Pulmonary artery endothelial cell (primary cell): Measurements from ENCODE around the gene TMEM132C. TPM values are rescaled to one million over a fixed set of nuclear protein-coding genes. Genes with fewer than 3 reads are reported as not detected.
"Not testable (repeated sequence)": the region's sequence is repeated elsewhere in the genome, so short reads cannot be mapped to it uniquely, and the experiment has no call there.

Source experiments
- DNase-seq: peaks from one replicate; pipeline ENCODE4 v3.0.0-alpha.2; 2011; ENCODE audit warnings: low read depth, low spot score
- total RNA-seq: library from RNA; depleted of rRNA; stranded (reverse); fragments of >200 nt; gene quantifications from 2 replicates; pipeline ENCODE4 v1.2.3, GENCODE V29; 2014

Gene TMEM132C
- total RNA-seq, 1 donor from 2014 or later = 0.26 TPM

DNA sequence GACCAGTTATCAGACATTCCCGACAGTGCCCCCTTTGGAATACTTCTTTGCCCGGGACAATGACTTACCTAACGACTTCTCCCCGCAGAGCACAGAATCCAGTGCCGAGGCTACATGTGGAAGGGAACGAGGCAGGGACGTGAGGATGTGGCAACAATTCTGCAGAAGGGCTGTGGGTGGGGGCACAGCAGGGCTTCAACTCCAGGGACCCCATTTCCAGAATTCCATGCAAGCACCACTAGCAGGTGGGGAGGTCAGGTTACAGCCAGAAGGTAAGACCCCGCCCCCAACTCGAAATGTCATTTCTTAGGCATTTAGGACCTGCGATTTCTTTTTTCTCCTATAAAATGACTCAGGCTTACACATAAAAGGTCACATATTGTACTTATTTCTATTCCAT, 207.9 kb downstream of the TMEM132C start:
- no peak for DNase-seq

DNA sequence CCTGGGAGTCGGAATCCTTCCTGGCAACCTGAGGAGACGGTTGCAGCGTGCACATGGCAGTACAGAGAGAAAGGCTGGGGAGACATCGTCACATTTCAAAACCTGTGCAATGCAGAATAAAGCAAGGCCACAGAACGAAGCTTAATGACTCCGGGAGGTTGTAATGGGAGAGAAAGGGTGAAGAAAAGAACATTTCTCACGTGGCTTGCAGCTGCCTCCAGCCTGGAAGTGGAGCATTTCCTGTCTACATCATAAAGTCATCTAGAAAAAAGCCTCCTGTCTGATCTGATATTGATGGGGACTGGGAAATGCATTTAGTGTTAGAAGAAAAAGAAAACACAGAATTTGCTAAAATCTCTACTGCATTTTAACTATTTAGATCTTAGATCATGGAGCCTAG, 209.3 kb downstream of the TMEM132C start:
- DNase-seq = no peak

DNA sequence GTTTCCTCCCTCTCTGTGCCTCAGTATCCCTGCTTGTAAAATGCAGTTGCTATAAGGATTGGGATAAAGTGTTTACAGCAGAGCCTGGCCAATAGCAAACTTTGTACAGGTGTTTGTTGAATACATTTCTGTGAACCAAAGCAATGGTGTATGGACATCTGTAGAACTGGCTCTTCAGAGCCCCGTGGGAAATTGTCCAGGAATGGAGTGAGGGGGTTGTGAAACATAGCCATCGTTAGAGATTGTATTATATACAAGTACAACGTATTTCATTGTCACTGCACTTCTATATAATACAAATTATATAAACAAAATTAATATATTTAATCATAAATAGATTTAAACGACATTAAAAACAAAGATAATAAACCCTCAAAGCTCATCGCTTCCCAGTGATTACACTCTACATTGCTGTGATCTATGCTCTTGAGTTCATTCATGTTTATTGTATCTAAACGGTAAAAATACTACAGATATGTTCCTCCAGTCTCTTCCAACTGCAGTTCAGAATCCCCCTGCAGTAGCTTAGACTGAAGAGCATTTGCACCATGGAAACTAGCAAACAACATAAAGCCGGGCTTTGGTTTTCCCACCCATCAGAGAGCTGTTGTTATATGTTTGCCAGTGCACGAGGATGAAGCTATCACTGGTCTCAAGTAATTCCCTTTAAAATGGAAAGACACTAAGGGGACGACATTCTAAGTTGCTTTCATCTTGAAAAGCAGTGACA, 216.7 kb downstream of the TMEM132C start:
- no peak for DNase-seq

DNA sequence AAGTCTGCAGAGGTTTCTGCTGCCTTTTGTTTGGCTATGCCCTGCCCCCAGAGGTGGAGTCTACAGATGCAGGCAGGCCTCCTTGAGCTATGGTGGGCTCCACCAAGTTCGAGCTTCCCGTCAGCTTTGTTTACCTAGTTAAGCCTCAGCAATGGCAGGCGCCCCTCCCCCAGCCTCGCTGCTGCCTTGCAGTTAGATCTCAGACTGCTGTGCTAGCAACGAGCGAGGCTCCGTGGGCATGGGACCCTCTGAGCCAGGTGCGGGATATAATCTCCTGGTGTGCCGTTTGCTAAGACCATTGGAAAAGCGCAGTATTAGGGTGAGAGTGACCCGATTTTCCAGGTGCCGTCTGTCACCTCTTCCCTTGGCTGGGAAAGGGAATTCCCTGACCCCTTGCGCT, 230.4 kb downstream of the TMEM132C start:
- DNase-seq = not testable (repeated sequence)

DNA sequence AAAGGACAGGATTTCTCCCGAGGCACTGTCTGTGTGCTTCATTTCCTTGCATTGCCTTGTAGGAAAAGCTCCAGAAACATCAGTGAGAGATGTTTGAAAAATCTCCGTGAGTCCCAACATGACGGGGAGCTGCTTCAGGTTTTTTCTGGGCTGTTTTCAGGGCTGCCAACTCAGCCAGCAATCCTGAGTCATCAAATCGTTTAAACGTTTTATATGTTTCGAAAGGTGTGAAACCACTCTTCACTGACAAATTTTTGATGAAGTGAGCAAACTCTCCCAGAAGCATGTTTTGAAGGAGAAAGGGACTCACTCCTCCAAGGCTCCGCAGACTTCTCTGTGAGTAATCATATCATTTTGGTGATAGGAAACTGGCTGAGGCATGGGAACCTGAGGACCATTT, 240.5 kb downstream of the TMEM132C start:
- no peak for DNase-seq

DNA sequence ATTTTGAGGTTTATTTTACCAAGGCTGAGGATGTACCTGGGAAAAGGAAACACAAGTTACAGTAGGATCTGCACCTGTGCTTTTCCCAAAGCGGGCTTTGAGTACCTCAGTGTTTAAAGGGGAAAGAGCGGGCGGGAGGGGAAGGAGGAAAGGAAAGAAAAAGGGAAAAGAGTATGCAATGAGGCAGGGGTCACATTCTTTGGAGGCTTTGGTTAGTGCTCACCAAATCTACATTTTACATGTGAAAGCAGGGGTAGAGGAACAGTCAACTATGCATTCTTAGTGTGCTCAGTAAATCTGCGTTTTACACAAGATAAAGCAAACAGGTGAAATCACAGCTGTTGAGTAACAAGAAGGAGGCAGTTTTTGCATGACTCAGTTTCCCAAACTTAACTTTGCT, 242.2 kb downstream of the TMEM132C start:
- no peak for DNase-seq

DNA sequence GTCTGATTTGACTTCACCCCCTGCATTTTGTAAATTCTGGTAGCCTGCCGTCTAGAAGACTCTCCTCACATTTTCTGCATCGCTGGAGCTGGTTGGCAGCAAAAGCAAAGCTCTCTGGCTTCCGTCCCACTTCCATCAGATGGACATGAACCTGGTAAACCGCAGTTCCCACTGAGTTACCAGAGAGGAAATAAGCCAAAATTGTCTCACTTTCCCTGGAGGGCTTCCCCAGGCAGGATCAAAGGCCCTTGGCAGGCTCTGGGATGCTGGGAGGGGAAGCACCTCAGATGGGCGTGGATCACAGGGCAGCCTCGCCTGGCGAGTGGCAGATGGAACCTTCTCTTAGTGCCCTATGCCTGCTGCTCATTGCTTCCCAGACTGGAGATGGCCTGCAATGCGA, 243.5 kb downstream of the TMEM132C start:
- DNase-seq = no peak

DNA sequence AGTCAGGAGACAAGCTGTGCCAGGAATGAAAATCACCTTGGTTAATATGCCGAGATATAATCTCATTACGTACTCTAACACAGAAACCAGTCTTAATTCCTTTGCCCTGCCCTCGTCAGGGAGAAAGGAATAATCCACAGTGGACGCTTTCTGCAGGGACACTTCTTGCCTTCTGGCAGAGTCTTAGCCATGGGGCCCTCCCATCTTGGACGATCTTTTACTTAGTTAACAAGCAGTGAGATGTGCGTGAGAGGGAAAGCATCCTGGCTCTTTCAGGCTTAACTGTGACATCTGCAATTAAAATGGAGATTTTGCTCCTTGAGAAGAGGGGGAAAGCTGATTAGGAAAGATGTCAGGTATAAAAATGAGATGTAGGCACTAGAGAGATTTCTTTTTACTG, 246.4 kb downstream of the TMEM132C start:
- DNase-seq = no peak

DNA sequence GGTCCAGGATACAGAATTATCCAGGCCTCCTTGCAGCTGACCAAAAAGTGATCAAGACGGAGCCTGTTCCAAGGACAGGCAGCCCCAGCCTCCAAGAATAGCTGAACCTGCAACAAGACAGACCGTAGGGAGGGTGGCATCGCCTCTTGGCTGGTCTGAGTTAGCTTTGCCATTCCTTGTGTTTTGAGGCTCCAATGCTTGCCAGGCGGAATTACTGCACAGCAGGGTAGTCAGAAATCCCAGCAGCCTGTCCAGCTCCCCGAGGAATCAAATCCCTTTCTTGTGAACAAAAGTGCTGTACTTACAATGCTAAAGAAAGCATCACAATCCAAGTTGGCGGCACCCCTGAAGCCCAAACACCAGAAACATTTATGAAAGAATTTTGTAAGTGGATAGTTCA, 246.9 kb downstream of the TMEM132C start:
- DNase-seq = no peak

DNA sequence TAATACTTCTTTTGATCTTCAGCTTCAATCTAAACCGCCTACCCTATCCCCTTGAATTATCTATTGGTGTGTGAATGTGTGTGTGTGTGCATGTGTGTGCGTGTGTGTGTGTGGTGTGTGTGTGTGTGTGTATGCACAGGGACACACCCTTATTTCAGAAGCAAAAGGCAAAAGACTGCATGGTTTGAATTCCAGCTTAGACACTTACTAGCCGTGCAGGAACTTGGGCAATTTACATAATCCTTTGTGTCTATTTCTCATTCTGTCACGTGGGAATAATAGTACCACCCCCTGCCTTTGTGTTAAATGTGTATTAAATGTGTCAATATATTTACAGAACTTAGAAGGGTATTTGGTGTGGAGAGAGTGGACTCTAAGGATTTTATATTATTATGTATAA, 251.7 kb downstream of the TMEM132C start:
- no peak for DNase-seq

DNA sequence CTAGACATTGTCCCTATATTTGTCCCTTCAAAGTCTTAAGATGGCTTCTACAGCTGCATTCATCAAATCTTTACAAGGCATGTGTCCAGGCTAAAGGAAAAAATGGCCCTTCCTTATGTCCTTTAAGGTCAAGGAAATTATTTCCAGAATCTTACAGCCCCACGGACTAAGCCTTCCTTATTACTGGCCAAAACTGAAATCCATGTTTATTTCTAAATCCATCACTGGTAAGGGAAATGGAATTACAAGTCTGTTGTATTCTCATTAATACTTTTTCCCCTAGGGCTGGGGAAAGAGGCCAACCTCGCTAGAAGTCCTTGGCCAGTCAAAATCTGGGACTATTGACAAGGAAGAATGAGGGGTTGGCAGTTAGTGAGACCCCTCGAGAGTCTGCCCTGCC, 252.5 kb downstream of the TMEM132C start:
- DNase-seq = no peak

DNA sequence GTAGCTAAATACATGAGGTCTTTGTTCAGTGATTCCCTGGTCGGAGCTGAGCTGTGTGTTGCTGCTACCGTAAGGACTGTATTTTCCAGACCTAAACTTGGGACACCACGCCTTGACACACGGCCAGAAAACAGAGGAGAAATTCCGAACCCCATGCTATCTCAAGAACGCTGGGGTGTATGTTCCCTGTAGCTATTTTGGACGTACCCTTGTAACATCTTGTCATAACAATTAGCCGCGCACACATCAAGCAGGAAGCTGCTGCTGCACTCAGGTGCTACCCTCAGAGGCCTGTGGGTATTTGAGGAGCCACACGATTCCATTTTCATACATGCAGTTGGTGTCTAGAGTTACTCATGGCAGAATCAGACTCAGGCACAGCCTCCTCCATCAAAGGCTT, 255.0 kb downstream of the TMEM132C start:
- no peak for DNase-seq

DNA sequence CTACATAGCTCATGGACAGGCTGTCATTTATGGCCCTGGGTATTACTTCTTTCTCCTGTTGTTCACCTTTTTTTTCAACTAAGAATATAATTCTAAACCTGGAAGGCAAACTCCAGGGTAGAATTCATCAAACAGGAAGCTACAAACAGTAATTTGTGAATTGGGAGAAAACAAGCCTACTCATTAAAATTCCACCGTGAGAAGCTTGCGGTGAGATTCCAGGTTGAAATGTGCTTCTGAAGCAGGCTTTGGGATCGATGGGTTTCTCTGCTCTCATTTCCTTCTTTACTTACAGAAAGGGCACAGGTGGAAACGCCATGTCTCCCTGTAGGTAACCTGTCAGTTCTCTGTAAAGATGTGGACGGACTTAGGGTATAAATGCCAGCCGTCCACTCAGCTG, 257.5 kb downstream of the TMEM132C start:
- DNase-seq = no peak

DNA sequence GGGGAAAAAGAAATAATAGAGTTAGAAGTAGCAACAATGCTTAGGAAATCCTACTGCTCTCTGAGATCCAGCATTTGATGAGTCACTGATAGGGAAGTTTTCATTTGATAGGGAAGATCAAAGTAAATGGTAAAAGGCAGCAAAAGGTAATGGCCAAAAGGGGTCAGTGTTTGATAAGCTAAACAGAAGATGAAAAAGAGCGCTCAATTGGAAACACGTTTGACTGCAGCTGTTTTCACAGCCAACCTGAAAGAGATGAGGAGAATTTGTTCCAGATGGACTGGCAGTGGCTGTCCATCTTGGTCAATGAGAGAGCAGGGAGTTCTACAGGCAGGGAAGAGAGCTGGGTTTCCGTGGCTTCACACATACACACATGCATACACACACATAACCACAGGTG, 264.2 kb downstream of the TMEM132C start:
- no peak for DNase-seq

DNA sequence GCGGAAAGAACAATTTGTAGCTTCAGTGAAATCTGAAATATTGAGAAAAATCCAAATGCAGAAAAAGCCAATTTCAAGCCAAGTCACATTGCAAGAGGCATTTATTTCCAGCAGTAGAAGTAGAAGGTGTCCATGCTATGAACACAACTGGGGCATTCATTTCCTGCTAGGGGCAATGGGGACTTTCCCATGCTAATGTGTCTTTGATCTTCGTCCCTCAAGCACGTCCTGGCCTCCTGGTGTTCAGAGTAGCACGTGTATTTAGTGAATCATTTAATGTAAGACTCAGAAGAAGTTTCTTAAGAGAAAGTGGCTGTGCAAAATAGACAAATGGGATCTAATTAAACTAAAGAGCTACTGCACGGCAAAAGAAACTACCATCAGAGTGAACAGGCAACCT, 267.9 kb downstream of the TMEM132C start:
- DNase-seq = no peak

DNA sequence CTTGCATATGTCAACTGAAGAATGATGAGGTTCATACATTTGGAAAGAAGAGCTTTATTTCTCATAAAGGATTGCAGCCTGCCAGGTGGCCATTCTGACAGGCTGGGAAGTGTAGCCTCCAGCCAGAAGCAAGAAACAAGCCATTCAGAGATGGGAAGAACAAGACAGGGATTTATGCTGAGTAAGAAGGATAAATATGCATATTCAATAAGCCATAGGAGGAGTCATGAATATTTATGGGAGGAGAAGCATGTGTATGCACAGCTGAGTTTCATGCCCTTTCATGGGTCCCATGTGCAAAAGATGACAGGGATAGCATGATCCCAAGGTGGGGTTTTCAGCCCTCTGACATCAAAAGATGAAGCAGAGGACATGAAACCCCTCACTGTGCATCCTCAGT, 269.8 kb downstream of the TMEM132C start:
- DNase-seq = no peak

DNA sequence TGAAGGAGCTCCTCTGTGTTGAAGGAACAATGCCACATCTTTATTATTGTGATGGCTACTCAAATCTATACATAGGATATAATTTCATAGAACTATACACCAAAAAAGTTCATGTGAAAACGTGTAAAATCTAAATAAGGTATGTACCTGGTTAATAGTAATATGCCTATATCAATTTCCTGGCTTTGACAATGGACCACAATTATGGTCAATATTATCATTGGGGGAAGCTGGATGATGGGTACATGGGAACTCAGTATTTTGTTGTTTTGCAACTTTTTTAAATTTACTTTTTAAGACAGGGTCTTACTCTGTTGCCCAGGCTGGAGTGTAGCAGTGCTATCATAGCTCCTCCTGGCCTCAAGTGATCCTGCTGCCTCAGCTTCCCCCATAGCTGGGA, 270.7 kb downstream of the TMEM132C start:
- DNase-seq = no peak

DNA sequence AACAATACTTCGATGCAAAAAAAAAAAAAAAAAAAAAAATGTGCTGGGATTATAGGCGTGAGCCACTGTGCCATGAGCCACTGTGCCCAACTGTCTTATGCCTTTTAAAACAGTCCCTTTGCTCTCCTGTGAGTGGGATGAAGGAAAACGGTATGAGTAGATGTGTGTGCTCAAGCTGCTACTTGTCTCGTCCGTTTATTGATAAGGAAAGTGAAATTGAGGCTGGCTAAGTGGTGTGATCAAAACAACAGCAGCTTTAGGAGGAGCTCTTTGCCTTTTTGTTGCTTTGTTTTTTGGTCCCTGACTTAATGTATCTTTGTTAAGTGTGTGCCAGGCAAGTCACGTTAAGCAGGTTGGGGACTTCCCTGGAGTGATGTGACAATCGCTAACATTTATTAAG, 275.9 kb downstream of the TMEM132C start:
- DNase-seq = no peak

DNA sequence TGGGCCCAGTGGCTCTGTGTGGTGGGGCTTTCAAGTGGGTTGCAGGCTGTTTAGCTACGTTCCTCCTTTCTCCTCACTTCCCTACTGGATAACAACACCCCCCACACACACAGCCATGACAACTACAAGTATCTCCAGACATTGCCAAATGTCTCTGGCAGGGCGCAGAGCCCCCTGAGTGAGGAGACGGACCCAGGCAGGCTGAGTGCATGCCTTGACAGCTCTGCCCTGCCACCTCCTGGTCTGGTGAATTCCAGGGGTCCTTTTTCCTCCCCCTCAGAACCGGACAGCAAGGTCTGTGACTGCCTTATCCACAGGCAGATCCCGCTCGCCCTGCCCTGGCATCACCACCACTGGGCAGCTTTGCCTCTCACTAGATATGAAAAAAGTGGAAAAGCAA, 276.5 kb downstream of the TMEM132C start:
- no peak for DNase-seq

DNA sequence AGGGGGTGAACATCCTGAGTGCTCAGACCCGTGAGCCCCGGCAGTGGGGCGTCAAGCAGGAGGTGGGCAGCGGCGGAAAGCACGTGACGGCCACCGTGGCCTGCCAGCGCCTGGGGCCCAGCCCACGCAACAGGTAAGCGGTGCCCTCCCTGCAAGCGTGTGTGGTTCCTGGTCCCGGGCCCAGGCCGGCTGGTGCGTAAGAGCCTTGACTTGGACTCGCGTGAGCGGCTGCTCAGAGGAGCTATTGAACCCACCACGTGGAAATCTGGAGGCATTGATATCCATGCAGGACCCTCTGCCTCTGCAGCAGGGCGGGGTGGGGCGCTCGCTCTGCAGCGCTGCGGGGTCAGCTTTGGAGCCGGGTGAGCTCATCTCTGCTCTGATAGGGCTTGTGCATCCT, 277.0 kb downstream of the TMEM132C start:
- DNase-seq = no peak

DNA sequence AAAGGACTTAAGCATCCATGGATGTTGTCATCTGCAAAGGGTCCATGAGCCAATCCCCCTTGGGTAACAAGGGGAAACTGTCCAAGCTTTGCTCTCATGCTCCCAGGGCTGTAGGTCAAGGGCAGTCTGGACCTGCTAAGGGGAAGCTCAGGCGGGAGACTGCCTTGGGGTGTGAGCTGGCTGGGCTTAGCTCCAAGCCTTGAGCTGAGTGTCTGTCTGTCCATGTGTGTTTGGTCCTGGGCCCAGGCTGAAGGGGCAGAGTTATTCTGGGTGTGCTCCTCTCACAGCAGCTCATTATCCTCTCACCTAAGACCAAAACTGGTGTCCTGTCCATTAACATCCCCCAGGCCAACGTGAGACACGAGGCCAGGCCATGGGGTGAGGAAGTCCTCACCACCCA, 282.0 kb downstream of the TMEM132C start:
- no peak for DNase-seq

DNA sequence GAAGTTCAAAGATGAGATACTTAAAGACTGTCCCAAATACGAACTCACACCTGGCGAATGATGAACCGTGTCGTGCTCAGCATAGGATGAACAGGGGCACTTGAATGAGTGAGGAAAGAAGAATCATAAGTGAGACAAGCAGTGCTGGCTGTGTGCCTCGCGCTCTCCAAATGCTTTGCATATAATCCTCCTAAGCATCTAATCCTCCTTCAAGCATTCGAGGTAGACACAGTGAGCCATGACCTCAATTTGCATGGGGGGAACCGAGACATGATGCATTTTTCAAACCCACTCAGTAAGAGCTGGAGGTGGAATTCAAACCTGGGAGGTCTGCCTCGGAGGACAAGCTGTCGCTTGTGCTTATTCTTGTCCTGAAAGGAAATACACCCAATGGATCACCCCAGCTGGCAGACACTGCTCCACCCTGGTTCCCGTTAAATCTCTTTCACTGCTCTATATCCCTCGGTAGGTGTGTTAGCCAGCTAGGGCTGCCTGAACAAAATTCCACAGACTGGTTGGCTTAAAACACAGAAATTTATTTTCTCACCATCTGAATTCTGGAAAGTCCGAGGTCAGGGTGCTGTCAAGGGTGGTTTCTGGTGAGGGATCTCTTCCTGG, 282.7 kb downstream of the TMEM132C start:
- DNase-seq = no peak

DNA sequence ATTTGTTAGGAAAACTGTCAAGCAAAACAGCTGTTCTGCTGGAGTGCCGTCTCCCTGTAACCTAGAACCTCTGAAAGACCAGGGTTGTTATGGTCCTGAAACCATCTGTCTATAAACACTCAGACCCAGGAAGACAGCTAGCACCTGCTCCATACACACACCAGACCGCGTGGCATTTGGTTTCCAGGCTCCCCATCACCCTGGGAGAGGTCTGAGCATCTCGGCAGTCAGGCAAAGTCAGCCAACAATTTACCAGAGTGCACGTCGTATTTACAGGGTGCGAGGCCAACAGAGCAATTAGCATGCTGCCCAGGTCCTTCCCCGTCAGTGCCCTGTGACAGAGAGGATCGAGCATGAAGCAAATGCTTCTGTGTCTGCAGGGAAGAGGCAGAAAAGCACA, 284.3 kb downstream of the TMEM132C start:
- no peak for DNase-seq
